HTERT RPE-1 (cell line): Measurements from ENCODE around the gene EPHB2.
"Not testable (repeated sequence)": the region's sequence is repeated elsewhere in the genome, so short reads cannot be mapped to it uniquely, and the experiment has no call there.

ENCODE experiments used
- in situ Hi-C: fragments of 300-500 bp; cut with MboI; formaldehyde crosslinking; loops from 4 replicates; pipeline ENCODE4 v1.14.3; 2020; ENCODE audit warnings: low sequenced_read_pairs

Gene EPHB2

GRCh38 chr1:22930240-22930912 lies 219.7 kb downstream of the EPHB2 start:
- in situ Hi-C loops = no loop called here

- in situ Hi-C loops = no loop called here
These were observed 222.3 kb downstream of the EPHB2 start for GRCh38 chr1:22932803-22933470.

GRCh38 chr1:22935433-22935832 lies 224.8 kb downstream of the EPHB2 start:
- in situ Hi-C loops = no loop called here

- in situ Hi-C loops = no loop called here
These were observed 226.0 kb downstream of the EPHB2 start for GRCh38 chr1:22936681-22937080.

GRCh38 chr1:22941257-22941656 lies 230.6 kb downstream of the EPHB2 start:
- in situ Hi-C loops = no loop called here

GRCh38 chr1:22944346-22945055 lies 233.9 kb downstream of the EPHB2 start:
- in situ Hi-C loops = no loop called here

- in situ Hi-C loops = not testable (repeated sequence)
These were observed 234.5 kb downstream of the EPHB2 start for GRCh38 chr1:22945171-22945570.

GRCh38 chr1:22949822-22950331 lies 239.2 kb downstream of the EPHB2 start:
- in situ Hi-C loops = no loop called here

GRCh38 chr1:22951796-22952195 lies 241.2 kb downstream of the EPHB2 start:
- in situ Hi-C loops = no loop called here

GRCh38 chr1:22952694-22953056 lies 242.0 kb downstream of the EPHB2 start:
- in situ Hi-C loops = no loop called here

GRCh38 chr1:22953057-22953739 lies 242.6 kb downstream of the EPHB2 start:
- in situ Hi-C loops = no loop called here

- in situ Hi-C loops = no loop called here
These were observed 243.1 kb downstream of the EPHB2 start for GRCh38 chr1:22953740-22954141.

- in situ Hi-C loops = no loop called here
These were observed 244.5 kb downstream of the EPHB2 start for GRCh38 chr1:22955146-22955545.

GRCh38 chr1:22957066-22957465 lies 246.4 kb downstream of the EPHB2 start:
- in situ Hi-C loops = no loop called here

- in situ Hi-C loops = no loop called here
These were observed 247.9 kb downstream of the EPHB2 start for GRCh38 chr1:22958556-22958955.

- in situ Hi-C loops = no loop called here
These were observed 249.1 kb downstream of the EPHB2 start for GRCh38 chr1:22959545-22960360.

- in situ Hi-C loops = no loop called here
These were observed 251.9 kb downstream of the EPHB2 start for GRCh38 chr1:22962558-22962957.

- in situ Hi-C loops = no loop called here
These were observed 252.5 kb downstream of the EPHB2 start for GRCh38 chr1:22963044-22963677.

- in situ Hi-C loops = no loop called here
These were observed 255.7 kb downstream of the EPHB2 start for GRCh38 chr1:22966309-22966708.

- in situ Hi-C loops = no loop called here
These were observed 257.2 kb downstream of the EPHB2 start for GRCh38 chr1:22967833-22968232.
